Thyroid gland (tissue), 4 donors: Measurements from ENCODE around the gene PCNA.

ENCODE experiments used
- CTCF ChIP-seq, 6 experiments: fragments of 200-600 bp in 3 of 6; fragments of 450-650 bp in 3 of 6; sonication (generic) in 3 of 6; IDR thresholded peaks; one replicate each; pipeline ENCODE4 v1.5.1; 2016 to 2019; ENCODE audit warnings: antibody characterized with exemption in 6 of 6, mild to moderate bottlenecking in 2 of 6, inconsistent platforms in 1 of 6, moderate library complexity in 1 of 6
- POLR2A ChIP-seq, 2 donors: fragments of 450-650 bp; IDR thresholded peaks; one replicate each; pipeline ENCODE4 v1.6.1; 2017; ENCODE audit warnings: antibody characterized with exemption in 2 of 2, mild to moderate bottlenecking in 2 of 2, moderate library complexity in 1 of 2

- TF ChIP-seq POLR2A (IDR thresholded peaks at IDR 0.05) (no peak), CTCF (IDR thresholded peaks at IDR 0.05) (no peak)
Observed at GRCh38 chr20:5116875-5117274, 2.9 kb downstream of the PCNA start.
